Activated CD4-positive, alpha-beta memory T cell treated with anti-CD3 and anti-CD28 coated beads for 36 hours (primary cell): ENCODE measurements around the gene CACNA1E. TPM values are rescaled to one million over a fixed set of nuclear protein-coding genes. Genes with fewer than 3 reads are reported as not detected.
"Not testable (repeated sequence)": the region's sequence is repeated elsewhere in the genome, so short reads cannot be mapped to it uniquely, and the experiment has no call there.

ENCODE experiments used
- CTCF ChIA-PET: fragments of 350-600 bp; sonication (Branson Sonifier 250); formaldehyde crosslinking; loops from one replicate; lab custom pipeline; 2021; ENCODE audit warnings: antibody characterized with exemption, inconsistent platforms; lab: Charles Lee
- POLR2A ChIA-PET: fragments of 350-600 bp; sonication (Branson Sonifier 250); formaldehyde crosslinking; loops from one replicate; lab custom pipeline; 2021; ENCODE audit warnings: antibody characterized with exemption; lab: Charles Lee
- DNase-seq: peaks from one replicate; pipeline ENCODE4 v3.0.0-alpha.2; 2020
- H3K27ac Mint-ChIP-seq: one replicate; pipeline ENCODE4 v1.8.0; 2021; ENCODE audit warnings: mixed read lengths
- H3K27me3 Mint-ChIP-seq: one replicate; pipeline ENCODE4 v1.8.0; 2021; ENCODE audit warnings: mixed read lengths
- H3K36me3 Mint-ChIP-seq: one replicate; pipeline ENCODE4 v1.8.0; 2021; ENCODE audit warnings: mixed read lengths
- H3K4me1 Mint-ChIP-seq: one replicate; pipeline ENCODE4 v1.8.0; 2021; ENCODE audit warnings: low read depth, mixed read lengths
- H3K4me3 Mint-ChIP-seq: one replicate; pipeline ENCODE4 v1.8.0; 2021; ENCODE audit warnings: mild to moderate bottlenecking, mixed read lengths
- H3K9me3 Mint-ChIP-seq: one replicate; pipeline ENCODE4 v1.8.0; 2021; ENCODE audit warnings: mixed read lengths
- intact Hi-C: fragments of 100-400 bp; cut with micrococcal nuclease; formaldehyde crosslinking; loops from one replicate; pipeline ENCODE4 v1.15.1; 2023
- total RNA-seq, 2 experiments: library from RNA; stranded (reverse); gene quantifications; one replicate each; pipeline ENCODE4 v1.2.3, GENCODE V29; 2021

Gene CACNA1E
- total RNA-seq, 2 experiments from 2014 or later: not detected

DNA sequence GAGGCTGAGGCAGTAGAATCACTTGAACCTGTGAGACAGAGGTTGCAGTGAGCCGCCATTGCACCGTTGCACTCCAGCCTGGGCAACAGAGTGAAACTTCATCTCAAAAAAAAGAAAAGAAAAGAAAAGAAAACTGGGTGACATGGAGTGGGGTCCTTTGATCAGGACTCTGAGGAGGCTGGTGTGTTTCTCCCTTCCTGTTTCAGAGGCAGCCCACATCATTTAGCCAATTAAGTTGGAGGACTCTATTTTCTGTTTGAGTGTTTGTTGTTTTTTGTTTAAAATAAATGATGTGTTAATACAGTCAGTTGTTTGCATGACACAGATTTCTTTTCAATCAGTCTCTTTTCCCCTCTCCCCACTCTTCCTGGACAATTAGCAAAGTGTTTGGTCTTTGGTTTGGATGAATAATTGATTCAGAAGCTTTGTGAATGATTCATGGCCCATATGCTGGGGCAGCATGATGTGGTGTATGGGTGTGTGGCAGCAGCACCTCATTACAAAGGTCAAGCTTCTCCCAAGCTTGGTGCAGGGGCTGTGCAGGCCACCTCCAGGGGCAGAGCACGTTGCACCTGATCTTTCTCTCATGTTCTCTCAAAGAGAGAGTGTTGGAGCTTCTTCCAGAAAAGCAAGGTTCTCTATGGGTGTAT is 48.8 kb downstream of the CACNA1E start:
- peaks cover 12% of the 10 kb centered on the region for H3K9me3 Mint-ChIP-seq
- no peaks in the 10 kb centered on the region for H3K36me3 Mint-ChIP-seq
- DNase-seq: no peak
- H3K27ac Mint-ChIP-seq: no peak overlapping the region
- intact Hi-C loops: no loop called here
- H3K4me3 Mint-ChIP-seq: no peak overlapping the region
- H3K4me1 Mint-ChIP-seq: no peaks in the 10 kb centered on the region
- CTCF ChIA-PET: no interaction called here
- POLR2A ChIA-PET: no interaction called here
- H3K27me3 Mint-ChIP-seq: peaks cover 9% of the 10 kb centered on the region

DNA sequence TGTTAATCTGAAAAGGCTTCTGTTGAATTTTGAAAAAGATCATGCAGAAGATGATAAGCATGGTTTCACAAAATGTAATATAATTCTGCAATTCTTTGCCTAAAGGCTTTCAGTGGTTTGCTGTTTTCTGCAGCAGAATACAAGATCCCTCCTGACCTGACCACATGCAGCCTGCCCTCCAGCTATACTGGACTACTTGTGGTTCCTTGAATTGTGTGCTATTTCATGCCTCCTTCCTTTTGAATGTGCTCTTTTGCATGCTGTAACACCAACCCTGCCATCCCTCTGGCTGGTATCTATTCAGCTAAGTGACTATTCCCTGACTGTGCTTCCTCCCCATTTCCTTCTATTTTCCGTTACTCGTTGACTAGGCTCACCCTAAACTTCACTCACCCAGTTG is 55.5 kb downstream of the CACNA1E start:
- H3K27ac Mint-ChIP-seq: no peak overlapping the region
- DNase-seq: no peak
- CTCF ChIA-PET: interaction anchor here (0.6 kb wide), 1 partner anchor 320 kb away, joined by 3 read pairs; no protein-coding TSS in a partner anchor
- no peaks in the 10 kb centered on the region for H3K9me3 Mint-ChIP-seq
- peaks cover 23% of the 10 kb centered on the region for H3K27me3 Mint-ChIP-seq
- intact Hi-C loops: no loop called here
- POLR2A ChIA-PET: no interaction called here
- no peaks in the 10 kb centered on the region for H3K36me3 Mint-ChIP-seq
- no peaks in the 10 kb centered on the region for H3K4me1 Mint-ChIP-seq
- no peak overlapping the region for H3K4me3 Mint-ChIP-seq

DNA sequence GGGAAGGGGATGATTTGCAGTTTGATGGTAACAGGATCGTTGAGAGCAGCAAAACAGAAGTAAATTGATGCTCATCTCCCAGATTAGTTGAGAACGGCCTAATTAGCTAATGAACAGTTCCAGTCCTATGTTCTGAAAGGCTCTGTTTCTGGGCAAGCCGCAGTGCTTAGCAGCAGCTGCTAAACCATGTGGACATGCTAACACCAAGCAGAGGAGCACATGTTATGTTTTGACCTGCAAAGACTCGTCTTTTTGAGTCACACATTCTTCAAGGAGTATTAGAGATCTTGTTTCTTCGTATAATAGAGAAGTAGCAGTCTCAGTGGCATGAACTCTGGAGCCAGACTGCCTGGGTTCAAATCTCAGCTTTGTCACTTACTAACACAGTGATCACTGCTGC is 58.1 kb downstream of the CACNA1E start:
- H3K4me1 Mint-ChIP-seq: no peaks in the 10 kb centered on the region
- intact Hi-C loops: no loop called here
- no peaks in the 10 kb centered on the region for H3K9me3 Mint-ChIP-seq
- no peak overlapping the region for H3K27ac Mint-ChIP-seq
- DNase-seq: no peak
- H3K4me3 Mint-ChIP-seq: no peak overlapping the region
- no peaks in the 10 kb centered on the region for H3K36me3 Mint-ChIP-seq
- CTCF ChIA-PET: no interaction called here
- peaks cover 30% of the 10 kb centered on the region for H3K27me3 Mint-ChIP-seq
- POLR2A ChIA-PET: no interaction called here

DNA sequence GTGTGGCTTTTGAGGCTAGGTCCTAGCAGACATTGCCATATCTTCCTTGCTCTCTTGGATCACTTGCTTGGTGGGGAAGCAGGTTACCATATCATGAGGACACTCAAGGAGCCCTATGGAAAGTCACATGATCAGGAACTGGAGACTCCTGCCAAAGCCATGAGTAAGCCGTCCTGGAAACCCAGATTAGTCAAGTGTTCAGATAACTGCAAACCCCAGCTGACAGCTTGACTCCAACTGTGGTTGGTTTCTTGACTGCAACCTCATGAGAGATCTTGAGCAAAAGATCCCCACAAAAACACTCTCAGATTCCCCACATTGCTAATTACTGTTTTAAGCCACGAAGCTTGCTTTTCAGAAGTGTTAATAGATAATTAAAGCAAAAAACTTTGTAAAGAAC is 58.6 kb downstream of the CACNA1E start:
- CTCF ChIA-PET: no interaction called here
- intact Hi-C loops: no loop called here
- no peaks in the 10 kb centered on the region for H3K4me1 Mint-ChIP-seq
- H3K36me3 Mint-ChIP-seq: no peaks in the 10 kb centered on the region
- peaks cover 29% of the 10 kb centered on the region for H3K27me3 Mint-ChIP-seq
- no peak overlapping the region for H3K4me3 Mint-ChIP-seq
- H3K9me3 Mint-ChIP-seq: no peaks in the 10 kb centered on the region
- POLR2A ChIA-PET: no interaction called here
- no peak for DNase-seq
- no peak overlapping the region for H3K27ac Mint-ChIP-seq

DNA sequence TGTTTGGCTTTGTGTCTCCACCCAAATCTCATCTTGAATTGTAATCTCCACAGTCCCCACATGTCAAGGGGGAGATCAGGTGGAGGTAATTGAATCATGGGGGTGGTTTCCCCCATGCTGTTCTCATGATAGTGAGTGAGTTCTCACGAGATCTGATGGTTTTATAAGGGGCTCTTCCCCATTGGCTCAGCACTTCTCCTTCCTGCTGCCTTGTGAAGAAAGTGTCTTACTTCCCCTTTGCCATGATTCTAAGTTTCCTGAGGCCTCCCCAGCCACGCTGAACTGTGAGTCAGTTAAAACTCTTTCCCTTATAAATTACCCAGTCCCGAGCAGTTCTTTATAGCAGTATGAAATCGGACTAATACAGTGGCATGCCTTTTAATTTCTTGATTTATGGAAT is 59.1 kb downstream of the CACNA1E start:
- DNase-seq, H3K4me3 Mint-ChIP-seq, POLR2A ChIA-PET, CTCF ChIA-PET, intact Hi-C loops, H3K27ac Mint-ChIP-seq, H3K9me3 Mint-ChIP-seq, H3K36me3 Mint-ChIP-seq, H3K4me1 Mint-ChIP-seq: not testable (repeated sequence)
- peaks cover 29% of the 10 kb centered on the region for H3K27me3 Mint-ChIP-seq

DNA sequence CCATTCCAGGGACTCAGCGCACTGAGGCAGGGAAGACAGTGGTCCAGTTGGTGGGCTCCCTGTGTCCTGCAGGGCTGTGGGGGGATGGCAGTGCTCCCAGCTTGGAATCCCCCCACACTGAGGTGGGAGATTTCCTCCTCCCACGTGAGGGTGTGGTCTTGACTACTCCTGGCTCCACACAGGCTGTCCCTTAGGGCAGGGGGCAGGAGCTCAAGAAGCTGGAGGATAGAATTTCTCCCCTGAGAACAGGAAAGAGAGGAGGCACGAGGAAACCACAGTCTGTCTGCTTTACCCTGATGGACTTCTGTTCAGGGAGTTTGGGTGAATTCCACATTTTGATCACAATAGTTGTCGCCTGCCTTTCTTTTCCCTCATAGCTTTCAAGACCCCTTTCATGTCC is 62.1 kb downstream of the CACNA1E start:
- no peaks in the 10 kb centered on the region for H3K9me3 Mint-ChIP-seq
- ChIA-PET CTCF (no interaction called here), POLR2A (no interaction called here)
- no peak for DNase-seq
- peaks cover 25% of the 10 kb centered on the region for H3K27me3 Mint-ChIP-seq
- H3K36me3 Mint-ChIP-seq: no peaks in the 10 kb centered on the region
- H3K4me1 Mint-ChIP-seq: no peaks in the 10 kb centered on the region
- H3K27ac Mint-ChIP-seq: no peak overlapping the region
- H3K4me3 Mint-ChIP-seq: no peak overlapping the region
- intact Hi-C loops: no loop called here

DNA sequence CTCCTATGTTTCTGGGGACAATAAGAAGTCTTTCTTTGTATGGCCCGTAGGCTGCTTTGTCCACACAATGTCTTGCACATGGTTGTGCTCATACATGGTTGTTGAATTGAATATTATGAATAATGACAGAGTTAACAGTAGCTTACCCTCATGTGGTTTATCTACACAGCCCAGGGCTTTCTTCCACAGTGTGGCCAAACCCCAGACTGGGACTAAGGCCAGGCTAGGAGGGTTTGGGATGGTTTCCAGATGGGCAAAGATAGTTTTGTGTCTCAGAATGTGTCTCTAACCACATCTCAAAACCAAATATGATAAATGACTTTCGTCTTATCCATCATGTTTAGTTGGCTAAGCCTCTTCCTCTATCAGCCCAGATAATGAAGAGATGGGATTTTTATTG is 65.2 kb downstream of the CACNA1E start:
- DNase-seq: no peak
- Mint-ChIP-seq H3K36me3 (no peaks in the 10 kb centered on the region), H3K4me1 (no peaks in the 10 kb centered on the region), H3K27ac (no peak overlapping the region), H3K4me3 (no peak overlapping the region), H3K27me3 (peaks cover 23% of the 10 kb centered on the region), H3K9me3 (no peaks in the 10 kb centered on the region)
- CTCF ChIA-PET: no interaction called here
- intact Hi-C loops: no loop called here
- POLR2A ChIA-PET: no interaction called here

DNA sequence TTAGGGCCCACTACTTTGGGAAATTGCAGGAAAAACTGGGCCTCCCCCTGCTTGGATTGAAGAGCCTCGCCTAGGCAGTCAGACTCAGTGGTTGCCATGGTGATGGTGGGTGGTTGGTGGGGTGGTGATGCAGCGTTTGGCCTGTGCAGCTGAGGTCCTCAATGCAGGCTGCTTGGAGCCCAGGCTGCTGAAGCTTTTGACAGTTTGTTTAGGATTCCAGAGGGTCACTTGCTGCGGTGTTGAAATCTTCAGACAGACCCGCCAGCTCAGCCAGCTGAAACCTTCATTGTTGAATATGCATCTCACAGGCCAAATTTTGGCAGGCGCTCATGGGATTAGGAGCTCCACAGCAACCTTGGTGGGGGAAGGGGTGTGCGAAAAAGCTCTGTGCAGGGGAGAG is 67.9 kb downstream of the CACNA1E start:
- H3K4me3 Mint-ChIP-seq: no peak overlapping the region
- no peaks in the 10 kb centered on the region for H3K9me3 Mint-ChIP-seq
- POLR2A ChIA-PET: no interaction called here
- H3K36me3 Mint-ChIP-seq: no peaks in the 10 kb centered on the region
- H3K27me3 Mint-ChIP-seq: peaks cover 11% of the 10 kb centered on the region
- CTCF ChIA-PET: no interaction called here
- intact Hi-C loops: no loop called here
- no peak overlapping the region for H3K27ac Mint-ChIP-seq
- no peak for DNase-seq
- no peaks in the 10 kb centered on the region for H3K4me1 Mint-ChIP-seq

DNA sequence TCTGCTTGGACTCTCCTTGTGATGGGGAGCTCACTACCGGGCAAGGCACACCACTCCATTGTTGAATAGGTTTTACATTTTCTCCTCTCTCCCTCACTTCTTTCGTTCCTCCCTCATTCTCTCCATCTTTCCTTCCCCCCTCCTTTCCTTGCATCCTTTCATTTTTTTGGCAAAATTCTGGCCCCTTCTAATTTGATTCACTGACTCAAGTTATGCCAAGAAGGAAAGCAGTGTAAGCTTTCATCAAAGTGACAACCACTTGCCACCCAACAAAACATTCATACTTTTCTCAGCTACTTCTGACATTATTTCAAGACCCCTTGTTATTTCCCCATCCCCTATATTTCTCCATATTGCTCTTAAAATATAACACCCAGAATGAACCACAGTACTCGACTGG is 68.4 kb downstream of the CACNA1E start:
- H3K27ac Mint-ChIP-seq: no peak overlapping the region
- H3K4me3 Mint-ChIP-seq: no peak overlapping the region
- no peaks in the 10 kb centered on the region for H3K36me3 Mint-ChIP-seq
- POLR2A ChIA-PET: no interaction called here
- CTCF ChIA-PET: no interaction called here
- DNase-seq: no peak
- intact Hi-C loops: no loop called here
- no peaks in the 10 kb centered on the region for H3K9me3 Mint-ChIP-seq
- peaks cover 11% of the 10 kb centered on the region for H3K27me3 Mint-ChIP-seq
- no peaks in the 10 kb centered on the region for H3K4me1 Mint-ChIP-seq

DNA sequence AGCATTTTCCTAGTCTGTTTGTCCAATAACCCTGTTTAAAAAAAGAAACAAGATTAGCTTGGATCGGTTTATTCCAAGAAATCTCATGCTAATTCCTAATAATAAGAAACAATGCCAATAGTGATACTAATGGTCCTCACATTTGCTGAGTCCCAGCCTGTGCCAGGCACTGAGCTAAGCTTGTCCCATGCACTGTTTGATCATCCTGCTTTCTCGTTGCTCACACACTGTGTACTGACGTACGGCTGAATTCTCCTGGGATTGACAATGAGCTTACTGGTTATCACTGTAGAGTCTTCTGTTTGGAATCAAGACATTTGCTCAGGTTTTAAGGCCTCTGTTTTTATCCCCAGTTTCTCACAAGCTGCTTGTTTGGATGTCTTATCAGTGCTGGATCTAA is 71.1 kb downstream of the CACNA1E start:
- Mint-ChIP-seq H3K9me3 (no peaks in the 10 kb centered on the region), H3K4me1 (no peaks in the 10 kb centered on the region), H3K27ac (no peak overlapping the region), H3K27me3 (peaks cover 5% of the 10 kb centered on the region), H3K36me3 (no peaks in the 10 kb centered on the region), H3K4me3 (no peak overlapping the region)
- POLR2A ChIA-PET: no interaction called here
- no peak for DNase-seq
- intact Hi-C loops: no loop called here
- CTCF ChIA-PET: no interaction called here

DNA sequence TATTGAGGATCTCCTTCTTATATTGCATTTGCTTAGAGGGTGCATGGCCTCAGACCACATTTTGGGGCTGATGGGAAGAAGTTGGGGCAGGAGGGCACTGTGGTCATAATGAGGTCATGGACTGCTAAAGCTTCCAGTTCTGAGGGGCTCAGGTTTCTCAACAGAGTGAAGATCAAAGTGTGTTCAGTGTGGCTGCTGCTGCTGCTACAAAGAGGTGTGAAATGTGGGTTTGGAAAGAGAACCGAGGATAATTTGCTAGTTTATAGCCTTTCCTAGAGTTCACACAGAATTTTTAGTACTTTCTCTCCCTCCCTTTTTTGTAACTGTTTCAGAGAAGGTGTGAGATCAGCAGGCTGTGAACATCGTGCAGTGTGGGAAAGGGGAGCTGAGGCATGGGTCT is 73.3 kb downstream of the CACNA1E start:
- Mint-ChIP-seq H3K27me3 (no peaks in the 10 kb centered on the region), H3K4me3 (no peak overlapping the region), H3K36me3 (no peaks in the 10 kb centered on the region), H3K9me3 (no peaks in the 10 kb centered on the region), H3K4me1 (no peaks in the 10 kb centered on the region), H3K27ac (no peak overlapping the region)
- ChIA-PET POLR2A (no interaction called here), CTCF (no interaction called here)
- intact Hi-C loops: no loop called here
- DNase-seq: no peak

DNA sequence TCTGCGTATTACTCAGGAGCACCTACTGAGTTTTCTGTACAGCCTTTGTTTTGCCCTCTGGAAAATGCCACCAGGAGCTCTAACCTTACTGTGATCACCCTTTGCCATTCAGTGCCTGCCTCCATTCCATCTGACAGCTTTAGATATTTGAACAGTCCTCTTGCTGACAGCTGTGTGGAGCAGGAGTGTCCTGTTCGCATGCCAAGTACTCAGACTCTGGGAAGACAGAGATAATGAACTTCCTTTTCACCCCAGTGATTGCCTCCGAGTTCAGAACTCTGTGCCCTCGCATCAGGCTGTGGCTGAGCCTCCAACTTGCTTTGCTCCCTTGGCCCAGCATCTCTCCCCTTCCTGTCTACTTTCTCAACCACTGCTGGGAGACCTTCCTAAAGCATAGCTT is 74.0 kb downstream of the CACNA1E start:
- H3K9me3 Mint-ChIP-seq: no peaks in the 10 kb centered on the region
- ChIA-PET CTCF (no interaction called here), POLR2A (no interaction called here)
- no peaks in the 10 kb centered on the region for H3K27me3 Mint-ChIP-seq
- H3K4me3 Mint-ChIP-seq: no peak overlapping the region
- no peak for DNase-seq
- no peaks in the 10 kb centered on the region for H3K36me3 Mint-ChIP-seq
- no peaks in the 10 kb centered on the region for H3K4me1 Mint-ChIP-seq
- intact Hi-C loops: no loop called here
- no peak overlapping the region for H3K27ac Mint-ChIP-seq

DNA sequence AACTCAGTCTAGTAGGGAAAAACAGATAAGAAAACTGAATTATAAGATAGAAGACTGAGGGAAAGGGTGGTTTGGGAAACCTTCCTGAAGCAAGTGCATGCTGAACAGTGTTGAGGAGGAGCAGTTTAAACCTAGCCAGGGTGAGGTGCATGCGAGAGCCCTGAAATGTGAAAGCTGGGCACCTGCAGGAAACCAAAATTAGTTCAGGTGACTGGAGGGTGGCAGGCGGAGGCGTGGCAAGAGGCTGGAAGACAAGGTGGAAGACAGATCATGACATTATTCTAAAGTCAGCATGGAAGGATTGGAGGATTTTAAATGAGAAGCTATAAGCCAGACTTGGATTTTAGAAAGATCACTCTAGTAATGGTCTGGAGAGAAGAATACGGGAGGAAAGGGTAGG is 75.1 kb downstream of the CACNA1E start:
- Mint-ChIP-seq H3K9me3 (no peaks in the 10 kb centered on the region), H3K4me1 (no peaks in the 10 kb centered on the region), H3K27me3 (no peaks in the 10 kb centered on the region), H3K27ac (no peak overlapping the region), H3K4me3 (no peak overlapping the region), H3K36me3 (no peaks in the 10 kb centered on the region)
- intact Hi-C loops: no loop called here
- no peak for DNase-seq
- ChIA-PET POLR2A (no interaction called here), CTCF (no interaction called here)
